ENCODE results near the gene UBR4.

UBR4 gene

DNA sequence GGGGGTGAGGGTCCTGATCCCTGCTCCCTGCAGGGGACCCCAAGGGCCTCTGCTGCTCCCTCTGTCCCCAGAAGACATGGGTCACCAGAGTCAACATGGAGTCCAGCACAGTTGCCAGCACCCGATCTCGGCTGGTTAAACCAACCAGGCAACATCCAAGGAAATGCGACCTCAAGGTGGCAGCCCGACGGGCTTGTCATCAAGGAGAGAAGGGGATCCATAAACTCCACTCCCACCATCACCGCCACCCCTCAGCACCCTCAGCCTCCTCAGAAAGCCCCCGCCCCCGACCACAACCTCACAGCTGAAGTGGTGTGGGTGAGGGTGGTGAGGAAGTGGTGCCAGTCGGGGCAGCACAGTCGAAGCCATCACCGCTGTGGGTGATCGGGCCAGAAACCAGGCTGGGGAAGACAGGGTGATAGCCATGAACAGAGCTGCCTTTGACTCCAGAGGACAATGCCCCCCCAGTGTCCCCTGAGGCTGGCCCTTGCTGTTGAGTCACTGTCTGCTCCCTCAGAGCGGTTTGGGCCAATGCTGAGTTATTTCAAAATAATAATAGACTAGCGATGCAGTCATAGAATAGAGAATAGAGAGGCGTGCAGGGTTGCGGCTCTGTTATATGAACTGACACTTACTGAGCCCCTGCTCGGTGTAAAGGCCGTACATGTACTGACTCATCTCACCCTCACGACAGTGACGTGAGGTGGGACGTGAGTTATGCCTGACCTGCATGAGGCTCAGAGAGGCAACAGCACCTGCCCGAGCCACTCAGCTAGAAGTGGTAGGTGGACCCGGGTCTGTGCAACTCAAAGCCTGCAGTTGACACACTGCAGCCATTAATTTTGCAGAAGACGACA lies 164.9 kb downstream of the UBR4 start:
- H3K27me3 ChIP-seq (ENCODE audit: insufficient read depth, low read length, poor library complexity), result peaks cover 9% of the 10 kb centered on the region
- H3K79me2 ChIP-seq (ENCODE audit: insufficient read depth, low read length), result no peaks in the 10 kb centered on the region
- DNase-seq (peak; percentile 16), ATAC-seq (ENCODE audit: insufficient read depth, low read depth) (no peak)
- no peaks in the 10 kb centered on the region for H4K20me1 ChIP-seq (ENCODE audit: insufficient read depth, low read length)
- no peaks in the 10 kb centered on the region for H3K9me3 ChIP-seq (ENCODE audit: insufficient read depth, low read length, severe bottlenecking)
- H3K4me3 ChIP-seq (ENCODE audit: low read depth in 1 of 2, low read length in 2 of 2), result no peak overlapping the region
- TF ChIP-seq, protein P1, sequence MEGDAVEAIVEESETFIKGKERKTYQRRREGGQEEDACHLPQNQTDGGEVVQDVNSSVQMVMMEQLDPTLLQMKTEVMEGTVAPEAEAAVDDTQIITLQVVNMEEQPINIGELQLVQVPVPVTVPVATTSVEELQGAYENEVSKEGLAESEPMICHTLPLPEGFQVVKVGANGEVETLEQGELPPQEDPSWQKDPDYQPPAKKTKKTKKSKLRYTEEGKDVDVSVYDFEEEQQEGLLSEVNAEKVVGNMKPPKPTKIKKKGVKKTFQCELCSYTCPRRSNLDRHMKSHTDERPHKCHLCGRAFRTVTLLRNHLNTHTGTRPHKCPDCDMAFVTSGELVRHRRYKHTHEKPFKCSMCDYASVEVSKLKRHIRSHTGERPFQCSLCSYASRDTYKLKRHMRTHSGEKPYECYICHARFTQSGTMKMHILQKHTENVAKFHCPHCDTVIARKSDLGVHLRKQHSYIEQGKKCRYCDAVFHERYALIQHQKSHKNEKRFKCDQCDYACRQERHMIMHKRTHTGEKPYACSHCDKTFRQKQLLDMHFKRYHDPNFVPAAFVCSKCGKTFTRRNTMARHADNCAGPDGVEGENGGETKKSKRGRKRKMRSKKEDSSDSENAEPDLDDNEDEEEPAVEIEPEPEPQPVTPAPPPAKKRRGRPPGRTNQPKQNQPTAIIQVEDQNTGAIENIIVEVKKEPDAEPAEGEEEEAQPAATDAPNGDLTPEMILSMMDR (IDR thresholded peaks at IDR 0.05; ENCODE audit: borderline replicate concordance, extremely low read depth, low read length, poor library complexity, severe bottlenecking), result no peak
- no peak for TF ChIP-seq EZH2 (IDR thresholded peaks at IDR 0.05; ENCODE audit: borderline replicate concordance, low read depth, low read length, severe bottlenecking)
- no peak overlapping the region for H3K27ac ChIP-seq (ENCODE audit: low read length)
- H2AFZ ChIP-seq (ENCODE audit: low read depth, low read length), result no peak overlapping the region
- H3K9ac ChIP-seq (ENCODE audit: low read depth, low read length), result no peak overlapping the region
- no peaks in the 10 kb centered on the region for H3K36me3 ChIP-seq (ENCODE audit: insufficient read depth, low read length)
- no peak overlapping the region for H3K4me2 ChIP-seq (ENCODE audit: insufficient read depth, low read length)
- H3K4me1 ChIP-seq (ENCODE audit: insufficient read depth, low read length), result no peaks in the 10 kb centered on the region

DNA sequence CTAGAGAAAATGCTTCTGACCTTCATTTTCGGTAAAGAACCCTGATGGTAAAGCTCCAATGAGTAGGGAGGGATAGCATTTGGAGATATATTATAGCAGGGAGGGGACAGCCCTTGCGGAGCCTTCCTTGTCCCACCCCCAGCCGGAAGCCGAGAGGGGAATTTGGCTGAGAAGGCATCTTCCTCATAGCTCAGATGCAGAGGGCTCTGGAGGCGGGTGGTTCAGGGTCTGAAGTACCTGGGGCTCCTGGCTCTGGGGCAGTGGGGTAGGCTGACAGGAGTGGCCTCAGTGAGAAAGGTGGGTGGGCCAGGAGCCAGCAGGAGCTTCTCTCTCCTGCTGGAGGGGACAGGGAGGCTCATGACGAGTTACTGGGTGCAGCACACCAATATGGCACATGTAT lies 165.6 kb downstream of the UBR4 start:
- H4K20me1 ChIP-seq (ENCODE audit: insufficient read depth, low read length), result no peaks in the 10 kb centered on the region
- ATAC-seq (ENCODE audit: insufficient read depth, low read depth) (no peak), DNase-seq (no peak)
- peaks cover 11% of the 10 kb centered on the region for H3K27me3 ChIP-seq (ENCODE audit: insufficient read depth, low read length, poor library complexity)
- H3K4me3 ChIP-seq (ENCODE audit: low read depth in 1 of 2, low read length in 2 of 2), result no peak overlapping the region
- TF ChIP-seq, protein P1 (IDR thresholded peaks at IDR 0.05; ENCODE audit: borderline replicate concordance, extremely low read depth, low read length, poor library complexity, severe bottlenecking), result no peak
- no peak for TF ChIP-seq EZH2 (IDR thresholded peaks at IDR 0.05; ENCODE audit: borderline replicate concordance, low read depth, low read length, severe bottlenecking)
- H3K27ac ChIP-seq (ENCODE audit: low read length), result no peak overlapping the region
- no peak overlapping the region for H3K4me2 ChIP-seq (ENCODE audit: insufficient read depth, low read length)
- H3K9me3 ChIP-seq (ENCODE audit: insufficient read depth, low read length, severe bottlenecking), result no peaks in the 10 kb centered on the region
- no peaks in the 10 kb centered on the region for H3K79me2 ChIP-seq (ENCODE audit: insufficient read depth, low read length)
- no peaks in the 10 kb centered on the region for H3K36me3 ChIP-seq (ENCODE audit: insufficient read depth, low read length)
- no peaks in the 10 kb centered on the region for H3K4me1 ChIP-seq (ENCODE audit: insufficient read depth, low read length)
- H3K9ac ChIP-seq (ENCODE audit: low read depth, low read length), result no peak overlapping the region
- H2AFZ ChIP-seq (ENCODE audit: low read depth, low read length), result no peak overlapping the region

DNA sequence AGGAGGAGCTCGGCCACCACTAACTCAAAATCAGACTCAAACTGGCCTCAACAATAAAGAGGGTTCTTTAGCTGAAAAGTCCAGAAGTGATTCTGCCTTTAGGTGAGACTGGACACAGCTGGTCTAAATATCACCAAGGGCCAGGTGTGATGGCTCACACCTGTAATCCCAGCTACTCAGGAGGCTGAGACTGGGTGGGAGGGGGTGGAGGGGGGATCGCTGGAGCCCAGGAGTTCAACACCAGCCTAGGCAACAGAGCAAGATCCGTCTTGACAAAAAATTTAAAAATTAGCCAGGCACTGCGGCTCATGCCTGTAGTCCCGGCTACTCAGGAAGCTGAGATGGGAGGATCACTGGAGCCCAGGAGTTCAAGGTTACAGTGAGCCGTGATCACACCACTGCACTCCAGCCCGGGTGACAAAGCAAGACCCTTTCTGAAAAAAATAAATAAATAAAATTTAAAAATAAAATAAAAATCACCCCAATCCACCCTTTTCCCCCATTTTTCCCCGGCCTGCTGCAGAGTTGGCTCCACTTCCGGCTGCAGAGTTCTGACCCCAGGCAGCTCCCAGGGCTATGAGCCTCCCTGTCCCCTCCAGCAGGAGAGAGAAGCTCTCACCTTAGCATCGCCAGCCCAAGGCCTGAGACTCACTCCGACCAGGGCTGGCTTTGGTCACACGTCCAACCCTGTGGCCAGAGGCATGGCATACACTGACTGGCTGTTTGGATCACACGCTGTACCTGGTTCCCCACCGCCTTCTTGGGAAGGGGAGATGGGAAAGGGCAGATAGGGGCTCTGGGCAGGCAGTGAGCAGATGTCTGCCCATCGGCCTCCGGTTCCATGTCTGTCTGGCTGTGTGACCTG lies 166.3 kb downstream of the UBR4 start:
- Histone ChIP-seq H3K9me3 (ENCODE audit: insufficient read depth, low read length, severe bottlenecking) (no peaks in the 10 kb centered on the region), H3K4me3 (ENCODE audit: low read depth in 1 of 2, low read length in 2 of 2) (no peak overlapping the region), H2AFZ (ENCODE audit: low read depth, low read length) (no peak overlapping the region), H4K20me1 (ENCODE audit: insufficient read depth, low read length) (no peaks in the 10 kb centered on the region), H3K9ac (ENCODE audit: low read depth, low read length) (no peak overlapping the region), H3K27me3 (ENCODE audit: insufficient read depth, low read length, poor library complexity) (peaks cover 11% of the 10 kb centered on the region), H3K36me3 (ENCODE audit: insufficient read depth, low read length) (no peaks in the 10 kb centered on the region), H3K79me2 (ENCODE audit: insufficient read depth, low read length) (no peaks in the 10 kb centered on the region), H3K4me1 (ENCODE audit: insufficient read depth, low read length) (no peaks in the 10 kb centered on the region), H3K4me2 (ENCODE audit: insufficient read depth, low read length) (no peak overlapping the region), H3K27ac (ENCODE audit: low read length) (no peak overlapping the region)
- no peak for DNase-seq
- no peak for ATAC-seq (ENCODE audit: insufficient read depth, low read depth)
- TF ChIP-seq, protein P1 (IDR thresholded peaks at IDR 0.05; ENCODE audit: borderline replicate concordance, extremely low read depth, low read length, poor library complexity, severe bottlenecking), result no peak
- no peak for TF ChIP-seq EZH2 (IDR thresholded peaks at IDR 0.05; ENCODE audit: borderline replicate concordance, low read depth, low read length, severe bottlenecking)
